HG03175 (cell line): Measurements from ENCODE around the gene EPB41L4A.
A peak's percentile ranks its signal among the peaks of the same experiment; 100 is the strongest.

Experiments
- ATAC-seq: cut with Tn5 transposase; IDR thresholded peaks from one replicate; pipeline ENCODE4 v1.9.1; 2021; ENCODE audit warnings: mild to moderate bottlenecking, moderate library complexity; ENCODE audit not compliant: unreplicated experiment

EPB41L4A gene

DNA sequence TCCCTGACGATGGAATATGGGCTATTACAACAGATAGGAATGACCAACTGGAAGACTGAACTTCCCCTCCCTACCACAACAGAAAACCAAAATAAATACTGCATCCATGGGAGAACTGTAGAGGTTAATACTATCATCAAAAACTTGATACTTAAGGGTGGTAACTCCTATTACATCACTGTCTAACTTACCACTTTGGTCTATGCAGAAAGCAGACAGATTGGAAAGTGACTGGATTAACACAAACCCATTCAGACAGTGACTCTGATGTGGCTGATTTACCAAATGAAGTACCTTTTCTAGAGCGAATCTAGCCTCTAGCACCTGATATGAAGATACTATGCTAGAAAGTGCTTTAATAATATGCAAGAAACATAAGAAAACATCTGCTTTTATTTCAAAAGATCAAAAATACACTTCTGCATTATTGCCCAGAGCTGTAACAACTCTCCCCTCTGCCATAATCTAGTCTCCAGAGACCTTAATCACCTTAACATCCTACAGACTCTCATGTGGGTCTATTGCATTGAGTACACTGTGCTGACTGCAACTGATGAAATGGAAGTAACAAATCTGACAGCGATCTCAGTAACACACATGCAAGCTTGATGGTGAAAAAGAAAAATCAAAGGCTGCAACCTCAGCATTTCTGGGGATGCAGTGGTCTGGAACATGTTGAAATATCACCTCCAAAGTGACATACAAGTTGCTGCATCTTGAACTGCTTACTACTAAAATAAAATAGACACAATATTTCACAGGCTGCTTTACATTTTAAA, 62.7 kb downstream of the EPB41L4A start:
- ATAC-seq: no peak

DNA sequence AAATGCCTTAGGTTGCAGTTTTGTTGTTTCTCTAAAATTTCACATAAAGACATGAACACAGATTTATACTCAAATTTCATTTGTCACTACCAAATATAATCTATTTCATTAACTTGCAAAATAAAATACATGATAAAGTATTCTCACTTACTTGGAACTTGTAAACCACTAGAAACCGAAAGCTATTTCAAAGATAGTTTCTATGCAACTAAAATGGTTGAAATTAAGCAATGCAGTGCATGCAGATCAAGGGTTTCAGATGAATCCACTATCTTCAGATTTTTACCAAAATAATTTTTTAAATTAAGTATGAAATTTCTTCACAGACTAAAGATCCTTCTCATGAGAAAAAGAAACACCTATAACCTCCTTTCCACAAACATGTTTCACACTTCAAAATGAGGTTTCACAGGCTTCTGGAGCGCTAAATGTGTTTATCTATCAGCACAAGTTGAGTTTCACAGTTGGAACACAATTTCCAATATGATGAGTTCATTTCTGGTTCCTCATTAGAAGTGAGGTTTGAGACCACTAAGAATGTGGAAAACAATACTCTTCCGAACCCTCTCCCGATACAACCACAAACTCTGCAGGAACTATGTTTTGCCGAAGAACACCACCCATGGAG, 63.9 kb downstream of the EPB41L4A start:
- peak; percentile 71 for ATAC-seq

DNA sequence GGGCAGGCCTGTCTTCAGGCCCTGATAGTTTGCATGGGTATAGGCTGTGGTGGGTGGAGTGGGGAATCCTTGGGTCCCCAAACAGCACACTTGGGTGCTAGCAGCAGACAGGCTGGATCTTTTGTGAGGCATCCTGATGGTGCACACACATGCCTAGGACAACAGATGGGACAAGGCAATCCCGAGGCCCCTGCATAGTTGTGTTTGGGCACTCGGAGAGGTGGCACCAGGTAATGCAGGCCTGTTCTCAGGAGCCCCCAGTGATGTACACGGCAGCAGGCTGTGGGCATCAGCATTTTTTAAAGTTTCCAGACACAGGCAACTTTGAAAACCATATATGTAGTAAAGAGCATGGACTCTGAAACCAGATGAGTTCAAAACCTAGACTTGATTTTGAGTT, 65.4 kb downstream of the EPB41L4A start:
- ATAC-seq: no peak

DNA sequence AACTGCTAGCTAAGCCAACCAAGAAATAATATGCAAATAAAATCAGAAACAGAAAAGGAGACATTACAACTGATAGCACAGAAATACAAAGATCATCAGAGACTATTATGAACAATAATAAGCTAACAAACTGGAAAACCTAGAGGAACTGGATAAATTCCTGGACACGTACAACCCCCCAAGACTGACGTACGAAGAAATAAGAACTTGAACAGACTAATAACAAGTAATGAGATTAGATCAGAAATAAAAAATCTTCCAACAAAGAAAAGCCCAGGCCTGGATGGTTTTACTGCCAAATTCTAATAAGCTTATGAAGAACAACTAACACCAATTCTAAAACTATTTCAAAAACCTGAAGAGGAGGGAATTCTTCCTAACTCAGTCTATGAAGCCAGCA, 67.9 kb downstream of the EPB41L4A start:
- ATAC-seq: no peak

DNA sequence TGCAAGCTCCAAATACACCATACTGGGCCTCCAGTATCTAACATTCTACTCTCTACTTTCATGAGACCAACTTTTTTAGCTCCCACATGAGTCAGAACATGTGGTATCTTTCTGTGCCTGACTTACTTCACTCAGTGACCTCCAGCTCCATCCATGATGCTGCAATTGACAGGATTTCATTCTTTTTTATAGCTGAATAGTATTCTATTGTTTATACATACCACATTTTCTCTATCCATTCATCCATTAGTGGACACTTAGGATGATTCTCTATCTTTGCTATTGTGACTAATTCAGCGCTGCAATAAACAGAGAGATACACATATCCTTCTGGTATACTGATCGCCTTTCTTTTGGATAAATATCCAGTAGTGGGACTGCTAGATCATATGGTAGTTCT, 68.5 kb downstream of the EPB41L4A start:
- no peak for ATAC-seq

DNA sequence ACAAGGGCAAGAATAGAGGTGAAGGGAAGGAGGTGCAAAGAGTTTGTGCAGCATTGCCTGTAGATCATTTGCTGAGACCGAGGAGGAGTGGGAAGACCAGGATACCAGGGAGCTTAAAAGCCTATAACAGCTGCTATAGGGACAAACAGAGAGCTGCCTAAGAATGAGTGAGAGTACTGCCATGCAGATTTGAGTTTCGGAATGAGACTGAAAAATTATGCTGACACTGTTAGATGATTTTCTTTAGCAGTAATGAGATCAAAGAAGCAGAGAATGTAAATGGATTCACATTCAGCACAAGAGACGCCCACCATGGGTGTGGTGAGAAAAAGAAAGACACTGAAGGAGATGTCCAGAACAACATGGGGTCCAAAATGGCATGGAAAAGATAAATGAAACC, 69.7 kb downstream of the EPB41L4A start:
- no peak for ATAC-seq

DNA sequence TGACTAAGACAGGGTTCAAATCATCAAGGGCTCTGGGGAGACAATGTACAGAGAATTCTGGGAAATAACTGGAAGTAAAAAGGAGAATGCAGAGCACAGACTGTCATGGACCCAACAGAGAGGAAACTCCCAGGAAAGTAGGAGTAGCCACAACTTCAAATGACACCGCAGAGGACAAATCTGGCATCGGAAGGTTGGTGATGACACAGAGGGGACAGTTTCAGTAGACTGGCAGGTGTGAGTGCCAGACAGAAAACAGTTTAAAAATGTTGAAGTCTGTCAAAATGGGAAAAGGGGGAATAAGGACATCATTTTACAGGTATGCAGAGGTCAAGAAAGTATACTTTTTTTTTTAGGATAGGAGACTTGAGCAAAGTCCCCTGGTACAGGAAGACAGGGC, 70.2 kb downstream of the EPB41L4A start:
- ATAC-seq: no peak

DNA sequence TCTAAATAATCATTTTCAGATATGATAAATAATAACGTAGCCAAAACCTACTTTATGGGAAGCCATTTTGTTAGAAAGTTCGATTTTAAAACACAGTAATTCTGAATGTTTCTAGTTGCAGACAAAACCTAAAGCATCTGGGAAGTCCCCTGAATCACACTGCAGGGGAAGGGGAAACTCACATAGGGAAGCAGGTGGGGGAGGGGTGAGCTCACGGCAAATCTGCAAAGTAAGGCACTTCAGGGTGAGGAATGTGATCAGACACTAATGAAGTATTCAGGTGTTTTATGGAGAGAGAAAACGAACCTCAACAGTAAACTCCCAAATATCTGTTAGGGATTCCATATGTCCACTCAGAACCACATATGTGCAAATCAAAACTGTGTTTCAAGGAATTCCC, 70.7 kb downstream of the EPB41L4A start:
- no peak for ATAC-seq

DNA sequence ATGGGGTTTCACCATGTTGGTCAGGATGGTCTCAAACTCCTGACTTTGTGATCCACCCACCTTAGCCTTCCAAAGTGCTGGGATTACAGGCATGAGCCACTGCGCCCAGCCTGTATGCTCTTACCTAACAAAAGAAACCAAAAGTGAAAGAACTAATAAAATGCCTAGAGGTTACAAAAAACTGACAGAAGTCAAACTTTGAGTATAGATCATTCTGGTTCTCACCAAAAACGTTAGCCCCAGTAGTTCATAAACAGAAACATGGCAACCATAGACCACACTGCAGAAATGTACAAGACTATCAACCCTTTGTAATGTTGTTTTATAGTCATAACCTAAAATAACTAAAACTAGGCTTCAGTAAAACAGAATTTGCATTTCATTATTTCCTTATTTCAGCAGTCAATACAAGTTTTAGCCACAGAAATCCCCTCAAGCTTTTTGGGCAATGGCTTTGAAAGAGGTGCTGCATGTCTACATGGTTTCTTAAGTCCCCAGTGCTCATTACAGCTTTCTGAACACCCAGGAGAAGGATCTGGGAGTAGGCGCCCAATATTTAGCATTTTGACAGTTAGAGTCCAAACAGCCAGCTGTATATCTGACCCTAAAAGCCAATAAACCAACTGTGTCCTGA, 72.5 kb downstream of the EPB41L4A start:
- ATAC-seq: peak; percentile 56

DNA sequence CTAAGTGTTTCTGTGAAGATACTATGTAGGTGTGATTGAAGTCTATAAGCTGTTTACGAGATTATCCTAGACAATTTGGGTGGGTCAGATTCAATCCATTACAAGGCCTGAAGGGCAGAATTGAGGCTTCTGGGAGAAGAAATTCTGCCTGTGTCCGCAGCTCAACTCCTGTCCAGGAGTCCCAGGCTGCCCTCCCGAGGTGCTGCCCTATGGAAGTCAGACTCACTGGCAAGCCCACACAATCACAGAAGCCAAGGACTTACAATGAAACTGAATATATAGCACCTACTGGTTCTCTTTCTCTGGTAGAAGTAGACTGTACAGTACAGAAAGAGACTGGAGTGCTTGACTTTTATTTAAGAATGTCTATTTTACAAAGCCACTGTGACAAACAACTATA, 74.5 kb downstream of the EPB41L4A start:
- no peak for ATAC-seq

DNA sequence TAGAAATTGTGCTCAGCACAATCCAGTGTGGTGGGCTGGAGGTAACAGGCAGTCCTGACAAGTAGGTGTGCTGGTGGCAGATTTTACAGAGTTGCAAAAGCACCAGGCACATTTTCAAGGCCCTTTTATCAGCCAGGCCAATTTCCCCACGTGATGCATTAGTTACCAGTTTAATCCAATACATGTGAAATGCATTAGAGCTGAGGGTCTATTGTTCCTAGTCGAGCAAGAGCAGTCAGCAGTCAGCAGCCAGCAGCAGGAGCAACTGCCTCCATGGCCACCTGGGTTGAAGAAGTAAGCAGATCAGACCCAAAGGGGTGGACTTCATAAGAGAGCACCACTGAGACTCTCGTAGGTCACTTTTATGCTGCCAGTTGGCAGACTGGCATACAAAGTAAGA, 76.7 kb downstream of the EPB41L4A start:
- no peak for ATAC-seq

DNA sequence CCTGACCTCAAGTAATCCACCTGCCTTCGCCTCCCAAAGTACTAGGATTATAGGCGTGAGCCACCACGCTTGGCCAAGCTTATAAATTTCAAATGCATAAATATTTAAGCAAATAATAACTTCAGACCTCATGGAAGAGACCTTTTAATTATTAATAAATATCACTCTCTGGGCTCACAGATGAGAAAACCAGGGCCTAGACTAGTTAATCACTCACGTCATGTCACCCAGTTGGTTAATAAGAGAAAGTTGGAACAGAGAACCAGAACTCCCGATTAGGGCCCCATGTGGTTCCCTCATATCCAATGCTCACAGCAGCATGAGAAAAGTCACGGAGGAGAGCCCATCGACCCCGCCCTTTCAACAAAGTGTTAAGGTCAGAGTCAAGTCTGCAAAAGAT, 79.3 kb downstream of the EPB41L4A start:
- no peak for ATAC-seq

DNA sequence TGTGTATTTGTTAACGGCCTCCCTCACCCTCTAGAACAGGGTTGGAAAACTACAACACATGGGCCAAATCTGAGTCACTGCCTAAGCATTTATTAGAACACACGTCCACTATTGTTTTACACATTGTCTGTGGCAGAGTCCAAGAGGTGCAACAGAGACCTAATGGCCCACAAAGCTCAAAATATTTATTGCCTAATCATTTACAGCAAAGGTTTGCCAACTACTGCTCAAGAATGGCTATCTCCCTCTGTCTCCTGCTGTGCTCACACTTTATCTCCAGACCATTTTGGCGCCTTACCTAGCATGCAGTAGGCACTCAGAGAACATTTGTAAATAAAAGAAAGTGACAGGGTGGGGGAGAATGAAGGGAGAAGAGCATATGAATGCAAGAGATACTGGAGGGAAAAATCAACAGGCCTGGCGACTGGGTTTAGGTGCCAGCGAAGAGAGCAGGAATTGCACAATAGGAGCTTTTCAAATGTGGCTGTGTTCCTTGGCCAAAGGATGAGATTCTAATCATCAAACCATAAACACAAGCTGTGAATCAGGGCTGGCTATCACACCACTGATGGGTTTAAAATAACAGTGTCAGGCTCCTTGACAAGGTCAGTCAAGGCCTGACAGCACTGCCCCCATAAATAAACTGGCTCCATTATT, 80.3 kb downstream of the EPB41L4A start:
- ATAC-seq: no peak

DNA sequence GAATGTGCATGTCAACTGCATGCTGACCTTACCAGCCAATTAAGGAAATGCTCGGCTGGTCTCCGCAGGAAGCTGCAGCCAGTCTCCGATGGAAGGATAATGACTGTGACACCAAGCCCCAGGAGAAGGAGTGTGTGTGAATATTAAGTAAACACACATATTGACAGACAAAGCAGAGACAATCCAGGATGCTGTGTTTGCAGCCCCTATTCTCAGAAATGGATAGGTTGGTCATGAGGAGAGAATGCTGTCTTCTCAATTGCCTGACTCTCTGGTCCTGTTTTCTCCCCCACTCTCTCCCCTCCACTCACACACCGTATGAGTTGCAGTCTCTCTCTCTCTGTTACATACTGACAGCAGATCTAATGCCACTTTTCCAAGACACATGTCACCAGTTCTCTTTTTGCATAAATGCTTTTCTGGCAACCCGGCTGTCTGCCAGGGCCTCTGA, 85.7 kb downstream of the EPB41L4A start:
- no peak for ATAC-seq

DNA sequence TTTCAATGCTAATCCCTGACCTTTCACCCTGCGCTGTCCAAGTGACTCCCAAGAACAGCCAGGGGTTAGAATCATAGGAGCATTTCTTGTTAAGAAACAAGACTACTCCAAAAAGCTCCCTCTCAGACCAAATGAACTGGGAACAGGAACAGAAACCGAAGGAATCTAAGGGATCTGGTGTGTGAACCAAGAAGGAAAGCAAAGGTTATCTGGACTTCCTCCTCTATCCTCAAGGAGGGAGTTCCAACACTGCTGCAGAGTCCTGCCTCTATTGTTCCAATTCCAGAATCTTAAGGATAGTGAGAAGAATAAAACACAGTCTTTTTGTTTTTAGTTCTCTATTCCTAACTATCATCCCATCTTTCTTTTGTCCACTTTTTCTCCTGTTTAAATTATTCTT, 87.2 kb downstream of the EPB41L4A start:
- no peak for ATAC-seq

DNA sequence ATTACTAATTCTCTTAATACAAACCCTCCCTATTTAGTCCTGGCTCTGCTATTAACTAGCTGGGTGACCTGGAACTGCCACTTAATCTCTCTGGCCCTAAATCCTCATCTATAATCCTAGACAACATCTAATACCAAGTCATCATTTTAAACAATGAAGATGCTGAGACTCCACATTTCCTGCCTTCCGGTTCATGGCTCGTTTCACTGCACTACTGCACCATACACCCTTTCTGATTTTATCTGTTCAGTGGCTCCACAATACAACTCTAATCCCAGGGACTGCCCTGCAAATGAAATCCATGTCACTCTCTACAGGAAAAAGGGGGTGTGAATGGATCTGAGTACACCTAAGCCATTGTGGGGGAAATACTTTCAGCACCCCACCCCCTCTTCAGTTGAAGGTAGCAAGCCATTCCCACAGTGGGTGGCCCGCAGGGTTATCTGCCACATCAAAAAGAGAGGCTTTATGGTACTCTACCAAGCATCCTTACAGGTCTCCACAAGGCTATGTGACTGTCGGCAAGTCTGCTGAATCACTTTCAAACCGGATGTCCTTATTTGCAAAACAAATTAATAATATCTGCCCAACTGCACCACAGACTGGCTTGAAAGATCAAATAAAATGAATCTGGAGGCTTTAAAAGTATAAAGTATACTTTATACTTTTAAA, 89.5 kb downstream of the EPB41L4A start:
- peak; percentile 93 for ATAC-seq

DNA sequence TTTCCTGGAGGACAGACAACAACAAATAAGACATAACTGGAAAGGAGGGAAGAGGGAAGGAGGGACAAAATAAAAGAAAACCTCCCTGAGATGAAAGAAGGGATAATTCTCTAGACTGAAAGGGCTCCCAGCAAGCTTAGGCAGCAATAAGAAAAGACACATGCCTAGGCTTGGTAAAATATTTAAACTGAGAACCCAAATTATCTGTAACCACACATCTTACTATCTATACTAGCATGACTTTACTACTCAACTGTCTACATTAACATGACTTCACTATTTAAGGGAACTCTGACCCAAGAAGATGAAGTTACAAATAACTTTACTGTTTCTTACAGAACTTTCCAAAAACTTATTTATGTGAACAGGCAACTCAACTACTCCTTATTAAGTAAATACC, 95.9 kb downstream of the EPB41L4A start:
- no peak for ATAC-seq

DNA sequence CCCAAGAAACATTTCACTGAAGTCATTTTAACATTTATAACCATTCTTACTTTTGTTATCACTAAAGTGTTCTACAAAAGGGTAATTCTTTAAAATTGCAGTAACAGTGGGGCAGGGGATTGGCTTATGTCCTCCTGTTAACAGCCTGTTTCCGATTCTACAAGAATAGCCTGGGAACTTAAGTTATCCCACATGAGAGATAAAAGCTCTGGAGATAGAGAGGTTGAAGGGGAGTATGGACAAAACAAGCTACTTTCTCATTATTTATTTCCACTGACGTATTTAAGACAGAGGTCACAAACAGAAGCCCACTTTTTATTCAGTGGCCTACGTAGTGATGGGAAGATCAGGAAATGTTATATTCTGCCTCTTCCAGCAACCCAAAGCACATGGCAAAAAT, 98.7 kb downstream of the EPB41L4A start:
- no peak for ATAC-seq

DNA sequence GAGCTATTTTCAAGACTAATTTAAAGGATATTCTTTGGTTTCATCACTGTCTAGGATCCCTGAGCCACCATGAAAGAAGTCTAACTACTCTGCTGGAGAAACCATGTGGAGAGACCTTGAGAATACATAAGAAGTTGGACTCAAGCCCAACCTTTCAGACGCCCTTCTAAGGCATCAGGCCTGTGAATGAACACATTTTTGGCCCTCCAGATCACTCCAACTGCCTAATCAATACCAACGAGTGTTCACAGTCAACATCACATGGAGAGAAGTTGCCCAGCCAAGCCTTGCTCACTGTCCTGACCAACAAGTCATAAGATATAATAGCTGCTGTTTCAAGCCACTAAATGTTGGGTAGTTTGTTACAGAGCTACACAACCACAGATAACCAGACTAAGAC, 100.7 kb downstream of the EPB41L4A start:
- ATAC-seq: no peak

DNA sequence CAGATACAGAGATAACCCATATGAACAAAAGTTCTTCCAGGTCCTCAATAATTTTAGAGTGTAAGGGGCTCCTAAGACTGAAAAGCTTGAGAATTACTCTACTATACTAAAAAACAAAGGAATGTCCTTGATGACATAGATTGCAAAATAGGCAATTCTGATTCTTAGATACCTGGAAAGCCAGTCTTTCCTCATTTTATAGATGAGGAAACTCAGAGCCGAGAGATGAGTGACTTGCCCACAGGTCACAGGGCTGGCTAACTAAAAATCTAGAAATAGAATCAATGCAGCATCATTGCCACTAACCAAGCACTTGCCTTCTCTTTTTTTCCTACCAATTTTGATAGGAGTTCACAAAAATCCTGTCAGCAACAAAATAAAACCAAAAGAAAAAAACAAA, 101.2 kb downstream of the EPB41L4A start:
- no peak for ATAC-seq

DNA sequence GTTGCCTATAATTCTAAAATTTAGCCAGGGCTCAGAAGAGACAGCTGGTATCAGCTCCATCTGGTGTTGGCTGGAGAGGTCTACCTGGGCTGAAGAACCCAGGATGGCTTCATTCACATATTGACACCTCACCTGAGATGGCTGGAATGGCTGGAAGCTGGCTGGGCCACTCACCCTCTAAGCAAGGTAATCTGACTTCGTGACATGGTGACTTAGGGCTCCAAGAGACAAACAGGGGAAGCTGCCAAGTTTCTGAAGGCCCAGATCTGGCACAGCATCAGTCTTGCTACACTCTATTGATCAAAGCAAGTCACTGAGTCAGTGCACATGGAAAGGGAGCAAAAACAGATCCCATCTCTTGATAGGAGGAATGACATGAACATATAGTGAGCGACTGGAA, 102.3 kb downstream of the EPB41L4A start:
- no peak for ATAC-seq
